Endothelial cell of umbilical vein (primary cell): ENCODE measurements around the gene GALNT11. TPM values are rescaled to one million over a fixed set of nuclear protein-coding genes. Genes with fewer than 3 reads are reported as not detected.
A peak's percentile ranks its signal among the peaks of the same experiment; 100 is the strongest.
"Not testable (repeated sequence)": the region's sequence is repeated elsewhere in the genome, so short reads cannot be mapped to it uniquely, and the experiment has no call there.

Source experiments
- BruUV-seq: library from RNA; stranded (reverse); fragments of 400-500 nt; replicated peaks from 2 replicates; lab custom pipeline; 2021; lab: Mats Ljungman, UMichigan
- CTCF ChIA-PET: fragments of 300-600, 350-600 bp; sonication (Branson Sonifier 250); formaldehyde crosslinking; loops from one replicate; lab custom pipeline; 2021; ENCODE audit warnings: antibody characterized with exemption, inconsistent platforms; lab: Charles Lee
- POLR2A ChIA-PET: fragments of 300-600, 350-600 bp; sonication (Branson Sonifier 250); formaldehyde crosslinking; loops from one replicate; lab custom pipeline; 2021; ENCODE audit warnings: antibody characterized with exemption, inconsistent platforms; lab: Charles Lee
- DNase-seq: peaks from one replicate; pipeline ENCODE4 v3.0.0-alpha.2; 2011; ENCODE audit warnings: low read depth, low spot score
- FAIRE-seq: peaks from 2 replicates; lab custom pipeline; 2011; peaks lifted over from hg19 to GRCh38; lab: Jason Lieb, UNC
- H2AFZ ChIP-seq: 2 replicates; pipeline ENCODE4 v1.6.0; 2012; ENCODE audit warnings: low read depth, low read length, control low read depth, inconsistent platforms
- H3K27ac ChIP-seq: 2 replicates; pipeline ENCODE4 v1.5.1; 2011; ENCODE audit warnings: low read depth, mild to moderate bottlenecking, control low read depth, low read length, moderate library complexity; ENCODE audit not compliant: insufficient read depth
- H3K27me3 ChIP-seq, 2 experiments: 2 replicates each; pipeline versions ENCODE4 v1.6.0 to v1.6.1; 2011; ENCODE audit warnings: low read length in 2 of 2, mixed read lengths in 1 of 2; ENCODE audit not compliant: control insufficient read depth in 2 of 2, insufficient read depth in 2 of 2
- H3K36me3 ChIP-seq, 2 experiments: 2 replicates in 1 of 2; 3 replicates in 1 of 2; pipeline ENCODE4 v1.5.1; 2011; ENCODE audit warnings: low read length in 2 of 2, mild to moderate bottlenecking in 1 of 2, moderate library complexity in 1 of 2; ENCODE audit not compliant: control insufficient read depth in 2 of 2, insufficient read depth in 2 of 2; ENCODE audit errors: extremely low read depth in 1 of 2
- H3K4me1 ChIP-seq: 3 replicates; pipeline ENCODE4 v1.5.1; 2011; ENCODE audit warnings: mild to moderate bottlenecking, low read length; ENCODE audit not compliant: control insufficient read depth, insufficient read depth; ENCODE audit errors: extremely low read depth
- H3K4me2 ChIP-seq: 2 replicates; pipeline ENCODE4 v1.6.1; 2011; ENCODE audit warnings: low read length, control low read depth, mixed read lengths; ENCODE audit not compliant: insufficient read depth
- H3K4me3 ChIP-seq, 3 experiments: fragments of 200-600 bp in 1 of 3; sonication (generic), shearing (Covaris generic) in 1 of 3; replicated peaks in 1 of 3; 2 replicates each; pipeline ENCODE4 v1.5.1; 2011 to 2016; ENCODE audit warnings: control low read depth in 3 of 3, low read length in 3 of 3, mild to moderate bottlenecking in 2 of 3, inconsistent platforms in 1 of 3, low read depth in 1 of 3, moderate library complexity in 1 of 3; ENCODE audit not compliant: insufficient read depth in 1 of 3
- H3K79me2 ChIP-seq: 2 replicates; pipeline ENCODE4 v1.6.0; 2012; ENCODE audit warnings: low read length, inconsistent platforms; ENCODE audit not compliant: control insufficient read depth, insufficient read depth
- H3K9ac ChIP-seq: replicated peaks from 2 replicates; pipeline ENCODE3; 2011; ENCODE audit warnings: low read length, control low read depth; ENCODE audit not compliant: insufficient read depth; ENCODE audit errors: extremely low read depth
- H3K9me1 ChIP-seq: replicated peaks from 3 replicates; pipeline ENCODE4 v1.6.0; 2011; ENCODE audit warnings: mild to moderate bottlenecking, low read length; ENCODE audit not compliant: control insufficient read depth, insufficient read depth; ENCODE audit errors: extremely low read depth
- H3K9me3 ChIP-seq: replicated peaks from 2 replicates; pipeline ENCODE4 v1.5.1; 2012; ENCODE audit warnings: low read length, inconsistent platforms; ENCODE audit not compliant: control insufficient read depth, insufficient read depth
- H4K20me1 ChIP-seq: replicated peaks from 2 replicates; pipeline ENCODE3; 2011; ENCODE audit warnings: mild to moderate bottlenecking, low read length; ENCODE audit not compliant: control insufficient read depth, insufficient read depth; ENCODE audit errors: extremely low read depth
- POLR2A ChIP-seq: IDR thresholded peaks from 2 replicates; pipeline ENCODE4 v1.6.1; 2012; ENCODE audit warnings: low read depth, mild to moderate bottlenecking, control low read depth, low read length
- dilution Hi-C: fragments of 300-500 bp; cut with MboI; formaldehyde crosslinking; loops from one replicate; pipeline ENCODE4 v1.15.0; 2019; ENCODE audit warnings: low sequenced_read_pairs; ENCODE audit not compliant: extremely low pct_ligation_motif_present
- intact Hi-C: fragments of 100-400 bp; cut with micrococcal nuclease; formaldehyde crosslinking; loops from one replicate; pipeline ENCODE4 v1.10.0; 2022
- polyA plus RNA-seq, 4 experiments: library from polyadenylated mRNA; depleted of rRNA in 3 of 4; stranded (reverse) in 3 of 4; unstranded in 1 of 4; fragments of >200 nt; gene quantifications; 2 replicates each; pipeline versions ENCODE4 v1.2.1 to v1.2.3, GENCODE V29; 2011 to 2012; ENCODE audit warnings: missing spikeins in 1 of 4
- total RNA-seq: library from RNA; stranded (reverse); gene quantifications from 2 replicates; pipeline ENCODE4 v1.2.3, GENCODE V29; 2021

Gene GALNT11
- total and polyA plus RNA-seq, 2 donors (not counting 3 experiments of a cell fraction or from before 2014, with no cell fraction given): 27.7 to 36.5 TPM

DNA sequence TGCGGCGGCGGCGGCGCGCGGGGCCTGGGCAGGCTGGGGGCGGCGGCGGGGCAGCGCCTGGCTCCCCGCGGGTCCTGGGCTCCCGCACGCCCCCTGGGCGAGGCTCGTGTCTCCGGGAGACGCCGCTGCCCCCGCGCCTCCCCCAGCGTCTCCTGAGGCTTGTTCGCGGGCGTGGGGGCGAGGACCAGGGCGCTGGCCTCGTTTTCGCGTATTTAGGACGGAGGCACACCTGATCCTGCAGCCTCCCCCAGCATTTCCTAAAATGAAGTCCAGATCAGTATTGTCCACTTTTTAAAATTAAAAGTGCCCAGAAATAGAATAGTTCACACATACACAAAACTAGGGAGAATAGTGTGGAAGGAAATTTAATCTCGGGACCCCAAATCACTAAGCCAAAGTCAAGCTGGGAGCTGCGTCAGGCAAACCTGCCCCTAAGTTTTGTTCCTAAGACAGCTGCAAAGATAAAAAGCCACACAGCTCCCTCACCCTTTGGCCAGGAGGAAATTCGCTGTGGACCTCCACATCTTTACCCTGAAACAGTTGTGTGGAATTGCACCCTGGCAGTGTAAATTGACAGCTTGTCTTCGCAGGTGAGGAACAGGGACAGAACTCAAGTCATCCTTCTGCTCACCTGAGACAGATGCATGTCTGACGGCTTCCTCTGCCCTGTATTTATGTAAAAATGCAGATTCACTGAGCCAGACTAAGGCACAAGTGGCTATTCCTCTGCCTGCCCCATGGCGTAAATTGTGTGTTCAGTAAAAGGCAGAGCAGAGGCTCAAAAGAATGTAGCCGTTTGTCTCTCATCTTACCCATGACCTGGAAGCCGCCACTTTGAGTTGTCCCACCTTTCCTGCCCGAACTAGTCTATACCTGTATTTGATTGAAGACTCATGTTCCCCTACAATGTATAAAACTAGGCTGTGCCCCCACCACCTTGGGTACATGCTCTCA lies 740 bp downstream of the GALNT11 start:
- H2AFZ ChIP-seq: peak overlapping the region; percentile 91
- H3K9me3 ChIP-seq: no peaks in the 10 kb centered on the region

DNA sequence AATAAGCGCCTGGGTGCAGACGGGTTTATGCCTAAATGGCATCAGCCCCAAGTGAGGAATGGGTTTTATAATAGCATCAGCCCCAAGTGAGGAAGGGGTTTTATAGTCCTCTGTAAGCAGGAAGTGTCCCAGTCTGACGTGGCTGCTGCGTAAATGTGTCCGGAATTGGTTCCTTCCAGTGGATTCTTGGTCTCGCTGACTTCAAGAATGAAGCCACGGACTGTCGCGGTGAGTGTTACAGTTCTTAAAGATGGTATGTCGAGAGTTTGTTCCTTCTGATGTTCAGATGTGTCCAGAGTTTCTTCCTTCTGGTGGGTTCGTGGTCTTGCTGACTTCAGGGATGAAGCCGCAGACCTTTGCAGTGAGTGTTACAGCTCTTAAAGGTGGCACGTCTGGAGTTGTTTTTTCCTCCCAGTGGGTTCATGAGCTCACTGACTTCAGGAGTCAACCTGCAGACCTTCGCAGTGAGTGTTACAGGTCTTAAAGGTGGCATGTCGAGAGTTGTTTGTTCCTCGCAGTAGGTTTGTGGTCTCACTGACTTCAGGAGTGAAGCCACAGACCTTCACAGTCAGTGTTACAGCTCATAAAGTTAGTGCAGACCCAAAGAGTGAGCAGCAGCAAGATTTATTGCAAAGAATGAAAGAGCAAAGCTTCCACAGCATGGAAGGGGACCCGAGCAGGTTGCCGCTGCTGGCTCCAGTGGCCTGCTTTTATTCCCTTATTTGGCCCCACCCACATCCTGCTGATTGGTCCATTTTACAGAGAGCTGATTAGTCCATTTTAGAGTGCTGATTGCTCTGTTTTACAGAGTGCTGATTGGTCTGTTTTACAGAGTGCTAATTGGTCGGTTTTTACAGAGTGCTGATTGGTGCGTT lies 2.3 kb downstream of the GALNT11 start:
- H4K20me1 ChIP-seq, DNase-seq, H3K9me1 ChIP-seq, H3K36me3 ChIP-seq, H3K4me2 ChIP-seq, H3K27me3 ChIP-seq, BruUV-seq, H3K27ac ChIP-seq, H2AFZ ChIP-seq, H3K4me1 ChIP-seq, POLR2A ChIA-PET, FAIRE-seq, H3K9me3 ChIP-seq, H3K4me3 ChIP-seq, H3K9ac ChIP-seq, H3K79me2 ChIP-seq, dilution Hi-C loops: not testable (repeated sequence)
- CTCF ChIA-PET: interaction anchor here (1.2 kb wide), 1 partner anchor 11 kb away, joined by 3 read pairs; no protein-coding TSS in a partner anchor
- intact Hi-C loops: loop anchor here (5.0 kb wide), 2 partner anchors 105 to 150 kb away; partner anchors contain the start of gene PRKAG2

More for the DNA sequence above, 740 bp downstream of the GALNT11 start:
- DNase-seq: no peak
- ChIA-PET CTCF (interaction anchor here (0.6 to 1.4 kb wide), 6 partner anchors 10 to 244 kb away, joined by 3 to 4 read pairs (median 3); no protein-coding TSS in a partner anchor), POLR2A (no interaction called here)
- Histone ChIP-seq H3K27me3 (peaks cover 0 to 2% of the 10 kb centered on the region in 2 experiments), H3K4me3 (peak overlapping the region; percentile 76 to 80 (median 76)), H3K9me1 (no peaks in the 10 kb centered on the region), H4K20me1 (no peaks in the 10 kb centered on the region), H3K4me2 (peak overlapping the region; percentile 90), H3K27ac (peak overlapping the region; percentile 27), H3K36me3 (no peaks in the 10 kb centered on the region), H3K9ac (peak overlapping the region; percentile 57), H3K79me2 (peaks cover 3% of the 10 kb centered on the region), H3K4me1 (peaks cover 6% of the 10 kb centered on the region)
- no peak for TF ChIP-seq POLR2A
- BruUV-seq: TSS peak; percentile 42
- dilution Hi-C loops: no loop called here
- FAIRE-seq: no peak
- intact Hi-C loops: loop anchor here (1.0 to 5.0 kb wide), 3 partner anchors 106 to 149 kb away; partner anchors contain the start of gene PRKAG2
